M059J (cell line): Measurements from ENCODE around the gene MIA2. TPM values are rescaled to one million over a fixed set of nuclear protein-coding genes. Genes with fewer than 3 reads are reported as not detected.
A peak's percentile ranks its signal among the peaks of the same experiment; 100 is the strongest.
"Not testable (repeated sequence)": the region's sequence is repeated elsewhere in the genome, so short reads cannot be mapped to it uniquely, and the experiment has no call there.

ENCODE experiments used
- DNase-seq: peaks from one replicate; pipeline ENCODE4 v3.0.0-alpha.2; 2012; ENCODE audit warnings: low read depth
- total RNA-seq: library from RNA; depleted of rRNA; stranded (reverse); fragments of >200 nt; shearing (Covaris generic); gene quantifications from 2 replicates; pipeline ENCODE4 v1.2.3, GENCODE V29; 2014

Gene MIA2
- total RNA-seq, 1 experiment from 2014 or later, result 20.1 TPM

DNA sequence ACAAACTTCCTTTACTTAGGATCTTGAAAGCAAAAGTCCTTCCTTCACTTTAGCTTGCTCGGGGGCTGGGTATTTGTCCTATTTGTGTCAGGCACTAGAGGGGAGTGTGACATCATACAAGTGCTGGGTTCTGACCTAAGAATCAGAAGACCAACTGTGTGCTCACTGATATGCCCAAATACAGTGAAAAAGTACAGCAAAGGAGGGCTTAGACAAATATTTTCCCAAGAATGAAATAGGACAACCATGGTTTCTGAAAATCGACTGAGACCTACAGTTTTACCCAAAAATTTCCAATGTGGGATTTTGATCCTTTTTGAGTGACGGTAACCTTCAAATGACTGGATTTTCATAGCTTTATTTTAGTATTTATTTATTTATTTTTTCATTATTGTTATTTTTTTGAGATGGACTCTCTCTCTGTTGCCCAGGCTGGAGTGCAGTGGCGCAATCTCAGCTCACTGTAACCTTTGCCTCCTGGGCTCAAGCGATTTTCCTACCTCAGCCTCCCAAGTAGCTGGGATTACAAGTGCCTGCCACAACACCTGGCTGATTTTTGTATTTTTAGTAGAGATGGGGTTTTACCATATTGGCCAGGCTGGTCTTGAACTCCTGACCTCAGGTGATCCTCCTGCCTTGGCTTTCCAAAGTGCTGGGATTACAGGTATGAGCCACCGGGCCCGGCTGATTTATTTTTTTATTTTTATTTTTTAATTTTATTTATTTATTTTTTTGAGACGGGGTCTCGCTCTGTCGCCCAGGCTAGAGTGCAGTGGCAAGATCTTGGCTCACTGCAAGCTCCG lies 1.8 kb upstream of the MIA2 start:
- peak; percentile 72 for DNase-seq

DNA sequence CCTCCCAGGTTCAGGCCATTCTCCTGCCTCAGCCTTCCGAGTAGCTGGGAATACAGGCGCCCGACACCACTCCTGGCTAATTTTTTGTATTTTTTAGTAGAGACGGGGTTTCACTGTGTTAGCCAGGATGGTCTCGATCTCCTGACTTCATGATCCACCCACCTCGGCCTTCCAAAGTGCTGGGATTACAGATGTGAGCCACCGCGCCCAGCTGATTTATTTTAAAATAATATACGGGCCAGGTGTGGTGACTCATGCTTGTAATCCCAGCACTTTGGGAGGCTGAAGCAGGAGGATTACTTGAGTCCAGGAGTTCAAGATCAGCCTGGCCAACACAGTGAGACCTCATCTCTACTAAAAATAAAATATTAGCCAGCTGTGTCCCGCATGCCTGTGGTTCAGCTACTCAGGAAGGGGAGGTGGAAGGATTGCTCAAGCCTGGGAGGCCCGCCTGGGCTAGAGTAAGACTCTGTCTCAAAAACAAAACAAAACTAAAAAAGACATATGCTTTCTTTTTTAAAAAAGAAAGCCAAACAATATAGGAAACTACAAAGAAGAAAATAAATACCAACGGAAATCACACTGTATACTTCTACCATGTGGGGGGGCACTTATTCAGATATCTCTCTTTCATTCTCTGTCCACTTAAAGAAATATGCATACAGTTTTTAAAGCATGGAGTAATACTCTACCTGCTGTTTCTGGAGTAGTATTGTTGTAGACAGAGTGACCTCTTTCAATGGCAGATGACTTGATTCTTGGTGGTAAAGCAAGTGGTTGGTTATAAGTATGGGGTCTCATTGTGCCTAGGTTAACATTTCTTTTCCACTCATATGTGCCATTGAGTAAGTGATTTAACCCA lies 930 bp upstream of the MIA2 start:
- peak; percentile 61 for DNase-seq

GRCh38 chr14:39234986-39235385 lies 1.3 kb downstream of the MIA2 start:
- not testable (repeated sequence) for DNase-seq

GRCh38 chr14:39235466-39235865 lies 1.8 kb downstream of the MIA2 start:
- DNase-seq, result not testable (repeated sequence)

- DNase-seq, result no peak
These were observed 7.1 kb downstream of the MIA2 start for GRCh38 chr14:39240769-39241168.

GRCh38 chr14:39241637-39242036 lies 7.9 kb downstream of the MIA2 start:
- no peak for DNase-seq

DNA sequence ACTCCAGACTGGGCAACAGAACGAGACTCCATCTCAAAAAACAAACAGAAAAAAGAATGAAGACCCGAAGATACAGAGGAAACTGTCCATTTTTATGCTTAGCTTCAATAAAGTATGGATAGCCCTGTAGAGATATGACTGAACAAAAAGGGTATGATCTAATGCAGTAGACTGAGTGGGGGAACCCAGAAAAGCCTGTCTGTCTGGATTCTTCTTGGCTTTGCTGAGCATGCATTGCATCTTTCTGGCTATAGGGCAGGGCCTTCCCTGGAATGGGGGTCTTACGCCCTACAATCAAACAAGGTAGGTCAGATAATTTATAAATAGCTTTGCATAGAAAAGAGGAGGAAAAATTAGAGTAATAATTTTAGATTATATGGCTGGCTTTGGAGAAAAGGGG lies 10.1 kb downstream of the MIA2 start:
- DNase-seq, result no peak

DNA sequence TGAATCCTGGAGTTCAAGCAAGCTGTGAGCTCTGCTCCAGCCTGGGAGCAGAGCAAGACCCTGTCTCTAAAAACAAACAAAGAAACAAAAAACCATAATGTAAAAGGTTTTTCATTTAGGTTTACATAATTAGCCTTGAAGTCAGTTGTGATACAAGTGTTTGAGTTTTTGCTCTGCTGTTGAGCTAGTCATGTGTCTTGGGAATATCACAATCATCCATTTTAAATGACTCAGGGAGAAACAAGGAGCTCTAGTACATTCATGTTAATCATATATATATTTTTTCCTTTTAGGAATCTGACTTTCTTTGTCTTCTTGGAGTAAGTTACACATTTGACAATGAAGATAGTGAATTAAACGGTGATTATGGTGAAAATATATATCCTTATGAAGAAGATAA lies 12.9 kb downstream of the MIA2 start:
- DNase-seq, result no peak

DNA sequence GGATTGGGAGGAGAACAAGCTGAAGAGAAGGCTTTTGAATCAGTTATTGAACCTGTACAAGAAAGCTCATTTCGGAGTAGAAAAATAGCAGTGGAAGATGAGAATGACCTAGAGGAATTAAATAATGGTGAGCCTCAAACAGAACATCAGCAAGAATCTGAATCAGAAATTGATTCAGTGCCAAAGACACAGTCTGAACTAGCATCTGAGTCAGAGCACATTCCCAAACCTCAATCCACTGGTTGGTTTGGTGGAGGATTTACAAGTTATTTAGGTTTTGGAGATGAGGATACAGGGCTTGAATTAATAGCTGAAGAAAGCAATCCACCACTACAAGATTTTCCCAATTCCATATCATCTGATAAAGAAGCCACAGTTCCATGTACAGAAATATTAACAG lies 13.5 kb downstream of the MIA2 start:
- peak; percentile 88 for DNase-seq

DNA sequence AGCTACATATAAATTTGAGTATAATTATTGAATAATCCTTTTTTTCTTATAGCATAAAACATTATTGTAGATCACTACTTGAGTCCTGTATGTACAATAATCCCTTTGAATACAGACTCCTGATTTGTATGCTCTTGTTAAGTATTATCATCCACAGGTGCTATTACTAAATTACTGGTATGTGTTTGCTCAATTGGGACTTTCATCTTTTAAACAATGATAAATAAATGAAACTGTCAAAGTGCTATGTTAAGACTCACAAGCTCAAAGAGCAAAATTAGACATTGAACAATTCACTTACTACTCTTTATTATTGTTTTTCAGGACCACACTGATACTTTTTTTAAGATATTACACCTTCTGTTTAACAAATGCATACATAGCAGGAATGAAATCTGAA lies 17.8 kb downstream of the MIA2 start:
- no peak for DNase-seq

GRCh38 chr14:39257388-39257787 lies 23.7 kb downstream of the MIA2 start:
- DNase-seq, result not testable (repeated sequence)

- DNase-seq, result no peak
These were observed 25.2 kb downstream of the MIA2 start for GRCh38 chr14:39258782-39259545.

- not testable (repeated sequence) for DNase-seq
These were observed 26.4 kb downstream of the MIA2 start for GRCh38 chr14:39260161-39260560.

GRCh38 chr14:39262214-39262613 lies 28.5 kb downstream of the MIA2 start:
- not testable (repeated sequence) for DNase-seq

DNA sequence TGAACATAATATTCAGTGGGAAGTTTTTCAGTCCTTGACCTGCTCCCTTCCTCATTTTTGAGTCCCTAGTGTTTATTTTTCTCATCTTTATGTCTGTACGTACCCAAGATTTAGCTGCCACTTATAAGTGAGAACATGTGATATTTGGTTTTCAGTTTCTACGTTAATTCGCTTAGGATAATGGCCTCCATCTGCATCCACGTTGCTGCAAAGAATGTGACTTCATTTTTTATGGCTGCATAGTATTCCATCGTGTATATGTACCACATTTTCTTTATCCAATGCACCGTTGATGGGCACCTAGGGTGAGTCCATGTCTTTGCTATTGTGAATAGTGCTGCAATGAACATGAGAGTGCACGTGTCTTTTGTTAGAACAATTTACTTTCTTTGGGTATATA lies 30.3 kb downstream of the MIA2 start:
- no peak for DNase-seq

DNA sequence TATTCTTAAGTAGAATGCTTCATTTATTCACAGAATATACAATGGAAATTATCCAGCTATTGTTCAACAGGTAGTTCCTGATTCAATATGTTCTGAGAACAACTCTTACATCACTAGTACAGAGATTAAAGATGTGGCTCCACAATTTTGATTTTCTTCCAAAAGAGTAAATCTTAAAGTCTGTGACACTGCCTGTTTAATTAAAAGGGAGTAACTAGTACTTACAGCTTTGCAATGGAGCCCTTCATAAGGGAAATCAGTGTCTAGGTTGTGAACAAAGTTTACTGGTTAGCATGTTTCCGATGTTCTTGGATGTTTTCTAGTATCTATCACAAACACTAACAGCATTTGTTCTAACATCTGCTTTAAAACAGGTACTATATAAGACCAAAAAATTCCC lies 30.8 kb downstream of the MIA2 start:
- DNase-seq, result no peak

- DNase-seq, result peak; percentile 56
These were observed 31.3 kb downstream of the MIA2 start for GRCh38 chr14:39265033-39265432.

- DNase-seq, result peak; percentile 29
These were observed 32.2 kb downstream of the MIA2 start for GRCh38 chr14:39265806-39266524.

DNA sequence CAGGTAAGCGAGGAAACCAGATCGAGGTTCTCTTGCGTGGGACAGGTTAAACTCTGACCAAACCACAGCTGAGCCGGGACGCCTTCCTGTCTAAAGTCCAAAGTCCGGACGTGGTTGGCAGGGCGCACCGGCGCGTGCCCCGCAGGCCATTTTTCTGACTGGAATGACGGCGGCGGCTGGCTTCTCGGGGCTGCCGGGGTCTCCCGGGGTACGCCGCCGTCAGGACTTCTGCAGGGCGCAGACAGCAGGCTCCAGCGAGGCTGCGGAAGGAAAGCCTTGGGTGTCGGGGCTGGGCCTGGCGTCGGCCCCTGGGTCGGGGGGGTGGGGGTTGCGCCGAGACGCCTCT lies 32.8 kb downstream of the MIA2 start:
- peak; percentile 72 for DNase-seq

GRCh38 chr14:39266871-39267607 lies 33.3 kb downstream of the MIA2 start:
- peak; percentile 84 for DNase-seq

- peak; percentile 38 for DNase-seq
These were observed 33.9 kb downstream of the MIA2 start for GRCh38 chr14:39267608-39268005.
